Panc1 (cell line): Measurements from ENCODE around the gene UMOD. TPM values are rescaled to one million over a fixed set of nuclear protein-coding genes. Genes with fewer than 3 reads are reported as not detected.

ENCODE experiments used
- ATAC-seq: fragments of 200-7000 bp; cut with Tn5 transposase; 2 replicates; pipeline ENCODE4 v1.9.1; 2020; ENCODE audit warnings: mild to moderate bottlenecking, moderate library complexity
- BruUV-seq: library from RNA; stranded (reverse); fragments of 400-500 nt; replicated peaks from 2 replicates; lab custom pipeline; 2021; lab: Mats Ljungman, UMichigan
- CTCF ChIA-PET: fragments of 300-600 bp; sonication (Branson Sonifier 250); formaldehyde crosslinking; loops from one replicate; lab custom pipeline; 2022; ENCODE audit warnings: antibody characterized with exemption; lab: Charles Lee
- POLR2A ChIA-PET: fragments of 300-600 bp; sonication (Branson Sonifier 250); formaldehyde crosslinking; loops from one replicate; lab custom pipeline; 2022; ENCODE audit warnings: antibody characterized with exemption; lab: Charles Lee
- DNase-seq: peaks from one replicate; pipeline ENCODE4 v3.0.0-alpha.2; 2010; ENCODE audit warnings: low read depth, low spot score
- H3K27ac ChIP-seq: 2 replicates; pipeline ENCODE4 v1.5.1; 2011; ENCODE audit warnings: mild to moderate bottlenecking, low read length, inconsistent platforms
- H3K27me3 ChIP-seq: fragments of 200-500 bp; sonication (Bioruptor generic); 2 replicates; pipeline ENCODE4 v1.6.0; 2014; ENCODE audit warnings: low read length, inconsistent platforms; ENCODE audit not compliant: control insufficient read depth, insufficient read depth
- H3K36me3 ChIP-seq: fragments of 200-500 bp; sonication (Bioruptor generic); 2 replicates; pipeline ENCODE4 v1.5.1; 2014; ENCODE audit warnings: inconsistent platforms, mild to moderate bottlenecking, low read length, moderate library complexity; ENCODE audit not compliant: control insufficient read depth, insufficient read depth
- H3K4me1 ChIP-seq: 2 replicates; pipeline ENCODE4 v1.5.1; 2011; ENCODE audit warnings: inconsistent platforms, mild to moderate bottlenecking, low read length, moderate library complexity; ENCODE audit not compliant: control insufficient read depth, insufficient read depth
- H3K4me3 ChIP-seq, 2 experiments: 2 replicates each; pipeline ENCODE4 v1.5.1; 2011 to 2012; ENCODE audit warnings: low read depth in 2 of 2, low read length in 2 of 2, mild to moderate bottlenecking in 2 of 2, inconsistent platforms in 1 of 2, moderate library complexity in 1 of 2
- H3K9me3 ChIP-seq: fragments of 200-500 bp; sonication (Bioruptor generic); 2 replicates; pipeline ENCODE4 v1.5.1; 2014; ENCODE audit warnings: low read depth, mild to moderate bottlenecking, inconsistent platforms, low read length, moderate library complexity; ENCODE audit not compliant: control insufficient read depth, insufficient read depth
- POLR2AphosphoS5 ChIP-seq: IDR thresholded peaks from 2 replicates; pipeline ENCODE4 v1.6.1; 2012; ENCODE audit warnings: mild to moderate bottlenecking, low read depth, low read length, moderate library complexity
- SIN3A ChIP-seq: IDR thresholded peaks from 2 replicates; pipeline ENCODE4 v1.6.1; 2012; ENCODE audit warnings: low read depth, mild to moderate bottlenecking, low read length, moderate library complexity, borderline replicate concordance; ENCODE audit not compliant: insufficient read depth
- TCF7L2 ChIP-seq: IDR thresholded peaks from 2 replicates; pipeline ENCODE4 v1.6.1; 2011; ENCODE audit warnings: mild to moderate bottlenecking, low read depth, low read length, inconsistent platforms
- in situ Hi-C: cut with HindIII; loops from 2 replicates; pipeline ENCODE4 v1.10.0; 2016; ENCODE audit warnings: low sequenced_read_pairs, low pct_unique_long_range_greater_than_20kb
- intact Hi-C: fragments of 100-400 bp; cut with micrococcal nuclease; formaldehyde crosslinking; loops from one replicate; pipeline ENCODE4 v1.10.0; 2022; ENCODE audit not compliant: unreplicated experiment
- total RNA-seq: library from RNA; stranded (reverse); gene quantifications from one replicate; pipeline ENCODE4 v1.2.1, GENCODE V29; 2021; ENCODE audit not compliant: unreplicated experiment
- TF ChIP-seq, protein P1 (sequence below): fragments of 450-650 bp; IDR thresholded peaks from 2 replicates; pipeline ENCODE4 v1.5.1; 2017; ENCODE audit warnings: mild to moderate bottlenecking
- TF ChIP-seq, protein P2 (sequence below), 2 experiments: IDR thresholded peaks; 2 replicates each; pipeline ENCODE4 v1.6.1; 2011 to 2012; ENCODE audit warnings: low read depth in 2 of 2, control low read depth in 1 of 2, low read length in 1 of 2, mild to moderate bottlenecking in 1 of 2, moderate library complexity in 1 of 2; ENCODE audit not compliant: insufficient read depth in 1 of 2

UMOD gene
- total RNA-seq, 1 experiment from 2014 or later, result not detected

DNA sequence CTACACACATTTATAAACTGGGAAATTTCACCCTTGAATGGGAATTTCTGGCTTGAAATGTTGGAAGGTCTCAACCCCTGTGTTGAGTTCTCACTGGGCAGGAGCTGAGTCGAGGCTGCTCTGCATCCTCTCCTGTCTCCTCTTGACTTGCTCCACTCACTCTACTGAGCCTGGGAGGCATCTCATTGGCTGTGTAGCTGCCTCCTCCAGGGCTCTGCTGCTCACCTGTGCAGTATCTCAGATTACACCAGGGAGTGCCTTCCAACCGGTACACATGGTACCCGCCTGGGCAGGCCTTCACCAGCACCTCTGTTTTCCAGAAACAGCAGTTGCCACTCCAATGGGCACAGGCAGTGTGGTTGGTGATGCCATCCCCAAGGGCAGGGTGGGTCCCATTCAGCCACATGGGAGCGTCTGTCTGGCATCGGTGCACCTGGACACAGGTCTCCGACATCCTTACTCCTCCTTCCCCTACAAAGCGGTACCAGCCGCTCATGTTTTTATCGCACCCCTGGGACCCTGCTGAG is 28.9 kb downstream of the UMOD start:
- in situ Hi-C loops (no loop called here), intact Hi-C loops (no loop called here)
- no TSS peak for BruUV-seq
- ChIA-PET POLR2A (no interaction called here), CTCF (no interaction called here)
- peaks cover 5% of the 10 kb centered on the region for H3K27me3 ChIP-seq
- no peaks in the 10 kb centered on the region for H3K9me3 ChIP-seq
- TF ChIP-seq POLR2AphosphoS5 (no peak), TCF7L2 (no peak), SIN3A (no peak)
- TF ChIP-seq, protein P1, sequence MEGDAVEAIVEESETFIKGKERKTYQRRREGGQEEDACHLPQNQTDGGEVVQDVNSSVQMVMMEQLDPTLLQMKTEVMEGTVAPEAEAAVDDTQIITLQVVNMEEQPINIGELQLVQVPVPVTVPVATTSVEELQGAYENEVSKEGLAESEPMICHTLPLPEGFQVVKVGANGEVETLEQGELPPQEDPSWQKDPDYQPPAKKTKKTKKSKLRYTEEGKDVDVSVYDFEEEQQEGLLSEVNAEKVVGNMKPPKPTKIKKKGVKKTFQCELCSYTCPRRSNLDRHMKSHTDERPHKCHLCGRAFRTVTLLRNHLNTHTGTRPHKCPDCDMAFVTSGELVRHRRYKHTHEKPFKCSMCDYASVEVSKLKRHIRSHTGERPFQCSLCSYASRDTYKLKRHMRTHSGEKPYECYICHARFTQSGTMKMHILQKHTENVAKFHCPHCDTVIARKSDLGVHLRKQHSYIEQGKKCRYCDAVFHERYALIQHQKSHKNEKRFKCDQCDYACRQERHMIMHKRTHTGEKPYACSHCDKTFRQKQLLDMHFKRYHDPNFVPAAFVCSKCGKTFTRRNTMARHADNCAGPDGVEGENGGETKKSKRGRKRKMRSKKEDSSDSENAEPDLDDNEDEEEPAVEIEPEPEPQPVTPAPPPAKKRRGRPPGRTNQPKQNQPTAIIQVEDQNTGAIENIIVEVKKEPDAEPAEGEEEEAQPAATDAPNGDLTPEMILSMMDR, result no peak
- TF ChIP-seq, protein P2, sequence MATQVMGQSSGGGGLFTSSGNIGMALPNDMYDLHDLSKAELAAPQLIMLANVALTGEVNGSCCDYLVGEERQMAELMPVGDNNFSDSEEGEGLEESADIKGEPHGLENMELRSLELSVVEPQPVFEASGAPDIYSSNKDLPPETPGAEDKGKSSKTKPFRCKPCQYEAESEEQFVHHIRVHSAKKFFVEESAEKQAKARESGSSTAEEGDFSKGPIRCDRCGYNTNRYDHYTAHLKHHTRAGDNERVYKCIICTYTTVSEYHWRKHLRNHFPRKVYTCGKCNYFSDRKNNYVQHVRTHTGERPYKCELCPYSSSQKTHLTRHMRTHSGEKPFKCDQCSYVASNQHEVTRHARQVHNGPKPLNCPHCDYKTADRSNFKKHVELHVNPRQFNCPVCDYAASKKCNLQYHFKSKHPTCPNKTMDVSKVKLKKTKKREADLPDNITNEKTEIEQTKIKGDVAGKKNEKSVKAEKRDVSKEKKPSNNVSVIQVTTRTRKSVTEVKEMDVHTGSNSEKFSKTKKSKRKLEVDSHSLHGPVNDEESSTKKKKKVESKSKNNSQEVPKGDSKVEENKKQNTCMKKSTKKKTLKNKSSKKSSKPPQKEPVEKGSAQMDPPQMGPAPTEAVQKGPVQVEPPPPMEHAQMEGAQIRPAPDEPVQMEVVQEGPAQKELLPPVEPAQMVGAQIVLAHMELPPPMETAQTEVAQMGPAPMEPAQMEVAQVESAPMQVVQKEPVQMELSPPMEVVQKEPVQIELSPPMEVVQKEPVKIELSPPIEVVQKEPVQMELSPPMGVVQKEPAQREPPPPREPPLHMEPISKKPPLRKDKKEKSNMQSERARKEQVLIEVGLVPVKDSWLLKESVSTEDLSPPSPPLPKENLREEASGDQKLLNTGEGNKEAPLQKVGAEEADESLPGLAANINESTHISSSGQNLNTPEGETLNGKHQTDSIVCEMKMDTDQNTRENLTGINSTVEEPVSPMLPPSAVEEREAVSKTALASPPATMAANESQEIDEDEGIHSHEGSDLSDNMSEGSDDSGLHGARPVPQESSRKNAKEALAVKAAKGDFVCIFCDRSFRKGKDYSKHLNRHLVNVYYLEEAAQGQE (IDR thresholded peaks at IDR 0.05; ENCODE audit: insufficient read depth in 1 of 2, low read depth in 2 of 2, low read length in 1 of 2), result no peak
- DNase-seq (no peak), ATAC-seq (no peak)
- H3K36me3 ChIP-seq, result no peaks in the 10 kb centered on the region
- H3K27ac ChIP-seq, result no peak overlapping the region
- H3K4me1 ChIP-seq, result no peaks in the 10 kb centered on the region
- H3K4me3 ChIP-seq, result no peak overlapping the region

DNA sequence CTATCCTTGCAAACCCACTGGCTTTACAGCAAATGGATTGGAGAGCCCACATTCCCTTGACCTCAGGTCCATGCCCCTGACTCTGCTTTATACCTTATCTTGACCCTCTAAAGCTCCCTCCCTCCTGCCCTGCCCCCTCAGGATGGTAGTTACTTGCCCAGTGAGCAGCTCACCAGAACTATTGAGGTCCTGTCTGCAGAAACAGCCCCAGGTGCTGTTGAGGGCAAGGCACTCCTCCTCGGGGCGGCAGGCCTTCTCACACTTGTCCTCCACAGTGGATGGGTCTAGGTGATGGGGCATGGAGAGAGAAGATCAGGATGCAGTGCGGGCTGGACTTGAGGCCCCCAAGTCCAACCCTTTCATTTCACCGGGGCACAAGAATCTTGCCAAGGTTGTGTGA is 29.8 kb downstream of the UMOD start:
- no peak for ATAC-seq
- H3K27ac ChIP-seq, result no peak overlapping the region
- peaks cover 13% of the 10 kb centered on the region for H3K27me3 ChIP-seq
- CTCF ChIA-PET, result no interaction called here
- no peaks in the 10 kb centered on the region for H3K4me1 ChIP-seq
- H3K9me3 ChIP-seq, result no peaks in the 10 kb centered on the region
- intact Hi-C loops, result no loop called here
- TF ChIP-seq, protein P1, result no peak
- TF ChIP-seq TCF7L2 (no peak), SIN3A (no peak), POLR2AphosphoS5 (no peak)
- TF ChIP-seq, protein P2 (IDR thresholded peaks at IDR 0.05; ENCODE audit: insufficient read depth in 1 of 2, low read depth in 2 of 2, low read length in 1 of 2), result no peak
- no peak for DNase-seq
- no peak overlapping the region for H3K4me3 ChIP-seq
- H3K36me3 ChIP-seq, result no peaks in the 10 kb centered on the region
- POLR2A ChIA-PET, result no interaction called here
- in situ Hi-C loops, result no loop called here
- BruUV-seq, result no TSS peak
